Lung (tissue), 12 donors: ENCODE measurements around the gene STXBP6. TPM values are rescaled to one million over a fixed set of nuclear protein-coding genes. Genes with fewer than 3 reads are reported as not detected.

ENCODE experiments used
- ATAC-seq: fragments of 200-7000 bp; cut with Tn5 transposase; one replicate; pipeline ENCODE4 v1.9.1; 2020; ENCODE audit warnings: moderate number of reproducible peaks; ENCODE audit not compliant: insufficient read depth, low FRiP score
- DNase-seq, 3 donors: peaks; one replicate each; pipeline ENCODE4 v3.0.0-alpha.2; 2013 to 2017
- H3K27ac ChIP-seq, 2 donors: one replicate each; pipeline ENCODE4 v1.5.1; 2013; ENCODE audit warnings: mild to moderate bottlenecking in 2 of 2, moderate library complexity in 2 of 2, control low read depth in 1 of 2, inconsistent platforms in 1 of 2, low read depth in 1 of 2, low read length in 1 of 2
- H3K27me3 ChIP-seq, 3 donors: one replicate each; pipeline ENCODE4 v1.5.1; 2013; ENCODE audit warnings: low read length in 2 of 3; ENCODE audit not compliant: control insufficient read depth in 3 of 3, insufficient read depth in 3 of 3
- H3K36me3 ChIP-seq, 4 donors: one replicate each; pipeline ENCODE4 v1.5.1; 2013; ENCODE audit warnings: low read length in 4 of 4, mild to moderate bottlenecking in 1 of 4, moderate library complexity in 1 of 4; ENCODE audit not compliant: control insufficient read depth in 4 of 4, insufficient read depth in 4 of 4
- H3K4me1 ChIP-seq, 5 donors: one replicate each; pipeline ENCODE4 v1.5.1; 2013; ENCODE audit warnings: low read length in 5 of 5, mild to moderate bottlenecking in 2 of 5, moderate library complexity in 1 of 5; ENCODE audit not compliant: control insufficient read depth in 5 of 5, insufficient read depth in 5 of 5
- H3K4me3 ChIP-seq: one replicate; pipeline ENCODE4 v1.5.1; 2013; ENCODE audit warnings: mild to moderate bottlenecking, control low read depth, moderate library complexity
- H3K9ac ChIP-seq, 2 donors: one replicate each; pipeline ENCODE4 v1.5.1; 2013; ENCODE audit warnings: low read length in 2 of 2, control low read depth in 1 of 2; ENCODE audit not compliant: insufficient read depth in 1 of 2
- H3K9me3 ChIP-seq, 4 donors: one replicate each; pipeline ENCODE4 v1.5.1; 2013; ENCODE audit warnings: low read length in 3 of 4, mild to moderate bottlenecking in 1 of 4, moderate library complexity in 1 of 4; ENCODE audit not compliant: control insufficient read depth in 4 of 4, insufficient read depth in 3 of 4
- CTCF ChIP-seq: IDR thresholded peaks from 2 replicates; pipeline ENCODE4 v1.5.1; 2012; ENCODE audit warnings: mild to moderate bottlenecking; ENCODE audit errors: control extremely low read depth, extremely low read depth
- WGBS, 2 donors: extraction: QIAGEN DNeasy Blood & Tissue Kit; methylation state at CpG; one replicate each; pipeline ENCODE4 v1.1.7; 2013; 5-methylcytosine and 5-hydroxymethylcytosine counted together
- polyA plus RNA-seq, 2 donors: library from polyadenylated mRNA; stranded (reverse); fragments of 200-250 nt; gene quantifications; one replicate each; pipeline ENCODE4 v1.2.1, GENCODE V29; 2013
- total RNA-seq, 2 donors: library from RNA; depleted of rRNA in 1 of 2; stranded (reverse); fragments of >200 nt in 1 of 2; gene quantifications; one replicate each; pipeline ENCODE4 v1.2.1, GENCODE V29; 2014 to 2021
- donor health status: control.
- donor health status: control.
- donor health status: Bipolar disorder and iron deficiency.
- donor health status: healthy.
- donor health status: DM: yes; HTN: yes; CAD: no.

The STXBP6 gene
- total and polyA plus RNA-seq, 4 donors, result 9.3 to 42.5 (median 10.5) TPM

GRCh38 chr14:24858052-24858451, 191.9 kb downstream of the STXBP6 start:
- Histone ChIP-seq H3K9me3 (peaks cover 0 to 4% (median 0%) of the 10 kb centered on the region in 4 donors), H3K4me1 (peaks cover 0 to 32% (median 7%) of the 10 kb centered on the region in 5 donors), H3K27ac (peak overlapping the region in 1 of 2 donors; percentile 21), H3K27me3 (no peaks in the 10 kb centered on the region), H3K9ac (no peak overlapping the region), H3K4me3 (no peak overlapping the region), H3K36me3 (peaks cover 0 to 8% (median 3%) of the 10 kb centered on the region in 4 donors)
- ATAC-seq (no peak), DNase-seq (no peak)
- WGBS, 2 donors, result 89 to 90% methylated on average over 4 of the region's 4 CpGs
- TF ChIP-seq CTCF, result no peak

- TF ChIP-seq CTCF, result no peak
- 77 to 84% methylated on average over 1 of the region's 1 CpG for WGBS, 2 donors
- peaks cover 0 to 32% (median 7%) of the 10 kb centered on the region in 5 donors for H3K4me1 ChIP-seq
- H3K27me3 ChIP-seq, result no peaks in the 10 kb centered on the region
- no peak overlapping the region for H3K27ac ChIP-seq
- H3K4me3 ChIP-seq, result no peak overlapping the region
- no peak for ATAC-seq
- no peak overlapping the region for H3K9ac ChIP-seq
- peaks cover 0 to 4% (median 0%) of the 10 kb centered on the region in 4 donors for H3K9me3 ChIP-seq
- no peak for DNase-seq
- H3K36me3 ChIP-seq, result peaks cover 0 to 8% (median 4%) of the 10 kb centered on the region in 4 donors
These were observed 192.7 kb downstream of the STXBP6 start for GRCh38 chr14:24857277-24857676.

GRCh38 chr14:24853446-24853845, 196.5 kb downstream of the STXBP6 start:
- WGBS, 2 donors, result 95 to 96% methylated on average over 2 of the region's 2 CpGs
- Histone ChIP-seq H3K4me3 (no peak overlapping the region), H3K27ac (no peak overlapping the region), H3K9me3 (peaks cover 0 to 2% (median 0%) of the 10 kb centered on the region in 4 donors), H3K9ac (no peak overlapping the region), H3K4me1 (peaks cover 0 to 14% (median 12%) of the 10 kb centered on the region in 5 donors), H3K36me3 (peaks cover 0 to 12% (median 6%) of the 10 kb centered on the region in 4 donors), H3K27me3 (no peaks in the 10 kb centered on the region)
- ATAC-seq (no peak), DNase-seq (no peak)
- TF ChIP-seq CTCF, result no peak
